Neural cell (in vitro differentiated cells): ENCODE measurements around the gene DPEP2NB.

Experiments
- EP300 ChIP-seq: fragments of 450-650 bp; conservative IDR thresholded peaks from 2 replicates; pipeline ENCODE4 v1.6.1; 2014; ENCODE audit warnings: antibody characterized with exemption, mild to moderate bottlenecking, moderate library complexity; ENCODE audit not compliant: poor library complexity, severe bottlenecking
- TF ChIP-seq, protein P1 (sequence below): fragments of 450-650 bp; IDR thresholded peaks from 2 replicates; pipeline ENCODE4 v1.5.1; 2014; ENCODE audit warnings: antibody characterized with exemption, mild to moderate bottlenecking, moderate library complexity; ENCODE audit not compliant: poor library complexity, severe bottlenecking

DNA sequence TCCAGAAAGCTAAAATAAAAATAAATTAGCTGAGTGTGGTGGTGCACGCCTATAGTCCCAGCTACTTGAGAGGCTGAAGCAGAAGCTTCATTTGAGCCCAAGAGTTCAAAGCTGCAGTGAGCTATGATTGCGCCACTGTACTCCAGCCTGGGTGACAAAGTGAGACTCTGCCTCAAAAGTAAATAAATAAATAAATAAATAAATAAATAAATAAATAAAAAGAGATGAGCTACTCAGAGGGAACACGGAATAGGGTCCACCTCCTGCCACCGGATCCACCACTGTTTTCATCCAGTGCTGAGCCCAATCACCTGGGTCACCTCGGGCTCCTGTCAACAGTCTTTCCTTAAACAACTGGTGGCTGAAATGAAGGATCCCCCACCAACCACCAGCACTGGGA is 28.8 kb downstream of the DPEP2NB start:
- TF ChIP-seq, protein P1, sequence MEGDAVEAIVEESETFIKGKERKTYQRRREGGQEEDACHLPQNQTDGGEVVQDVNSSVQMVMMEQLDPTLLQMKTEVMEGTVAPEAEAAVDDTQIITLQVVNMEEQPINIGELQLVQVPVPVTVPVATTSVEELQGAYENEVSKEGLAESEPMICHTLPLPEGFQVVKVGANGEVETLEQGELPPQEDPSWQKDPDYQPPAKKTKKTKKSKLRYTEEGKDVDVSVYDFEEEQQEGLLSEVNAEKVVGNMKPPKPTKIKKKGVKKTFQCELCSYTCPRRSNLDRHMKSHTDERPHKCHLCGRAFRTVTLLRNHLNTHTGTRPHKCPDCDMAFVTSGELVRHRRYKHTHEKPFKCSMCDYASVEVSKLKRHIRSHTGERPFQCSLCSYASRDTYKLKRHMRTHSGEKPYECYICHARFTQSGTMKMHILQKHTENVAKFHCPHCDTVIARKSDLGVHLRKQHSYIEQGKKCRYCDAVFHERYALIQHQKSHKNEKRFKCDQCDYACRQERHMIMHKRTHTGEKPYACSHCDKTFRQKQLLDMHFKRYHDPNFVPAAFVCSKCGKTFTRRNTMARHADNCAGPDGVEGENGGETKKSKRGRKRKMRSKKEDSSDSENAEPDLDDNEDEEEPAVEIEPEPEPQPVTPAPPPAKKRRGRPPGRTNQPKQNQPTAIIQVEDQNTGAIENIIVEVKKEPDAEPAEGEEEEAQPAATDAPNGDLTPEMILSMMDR = no peak
- TF ChIP-seq EP300 = no peak
